ENCODE measurements around the gene CCDC187. TPM values are rescaled to one million over a fixed set of nuclear protein-coding genes. Genes with fewer than 3 reads are reported as not detected.

CCDC187 gene
- total RNA-seq, 2 donors from 2014 or later: 0.04 to 0.09 TPM

GRCh38 chr9:136334541-136334940 is 30.6 kb upstream of the CCDC187 start:
- WGBS, 2 experiments (ENCODE audit: insufficient coverage in 1 of 2, insufficient read length in 1 of 2): 93 to 97% methylated on average over 16 to 21 of the region's 21 CpGs
- Mint-ChIP-seq H3K36me3 (ENCODE audit: low read depth) (no peaks in the 10 kb centered on the region), H3K9me3 (no peaks in the 10 kb centered on the region), H3K4me1 (peaks cover 1% of the 10 kb centered on the region), H3K27ac (no peak overlapping the region), H3K4me3 (no peak overlapping the region), H3K27me3 (ENCODE audit: insufficient read depth) (no peaks in the 10 kb centered on the region)
- Histone ChIP-seq H3K4me1 (ENCODE audit: control insufficient read depth, insufficient read depth, low read length) (no peaks in the 10 kb centered on the region), H3K9ac (ENCODE audit: extremely low read depth, low read length, poor library complexity, severe bottlenecking) (no peak overlapping the region), H3K27ac (ENCODE audit: low read depth, low read length) (no peak overlapping the region), H3K27me3 (ENCODE audit: control insufficient read depth, insufficient read depth, low read length, poor library complexity, severe bottlenecking) (no peaks in the 10 kb centered on the region), H3K9me3 (ENCODE audit: control insufficient read depth, low read length) (no peaks in the 10 kb centered on the region), H3K36me3 (ENCODE audit: control insufficient read depth, insufficient read depth, low read length) (peaks cover 4% of the 10 kb centered on the region), H3K4me3 (ENCODE audit: low read length) (no peak overlapping the region)
- TF ChIP-seq CTCF (conservative IDR thresholded peaks at IDR 0.05): no peak
- DNase-seq: no peak

- H3K36me3 Mint-ChIP-seq (ENCODE audit: low read depth): no peaks in the 10 kb centered on the region
- WGBS, 2 experiments (ENCODE audit: insufficient coverage in 1 of 2, insufficient read length in 1 of 2): 95 to 97% methylated on average over 5 to 17 of the region's 17 CpGs
- Histone ChIP-seq H3K27ac (ENCODE audit: low read depth, low read length) (no peak overlapping the region), H3K9me3 (ENCODE audit: control insufficient read depth, low read length) (no peaks in the 10 kb centered on the region), H3K36me3 (ENCODE audit: control insufficient read depth, insufficient read depth, low read length) (peaks cover 4% of the 10 kb centered on the region), H3K4me3 (ENCODE audit: low read length) (no peak overlapping the region), H3K4me1 (ENCODE audit: control insufficient read depth, insufficient read depth, low read length) (peaks cover 6% of the 10 kb centered on the region), H3K9ac (ENCODE audit: extremely low read depth, low read length, poor library complexity, severe bottlenecking) (no peak overlapping the region), H3K27me3 (ENCODE audit: control insufficient read depth, insufficient read depth, low read length, poor library complexity, severe bottlenecking) (no peaks in the 10 kb centered on the region)
- no peak overlapping the region for H3K27ac Mint-ChIP-seq
- no peak overlapping the region for H3K4me3 Mint-ChIP-seq
- no peak for TF ChIP-seq CTCF (conservative IDR thresholded peaks at IDR 0.05)
- H3K9me3 Mint-ChIP-seq: no peaks in the 10 kb centered on the region
- DNase-seq: no peak
- H3K27me3 Mint-ChIP-seq (ENCODE audit: insufficient read depth): no peaks in the 10 kb centered on the region
- H3K4me1 Mint-ChIP-seq: peaks cover 4% of the 10 kb centered on the region
Observed at GRCh38 chr9:136333486-136333885, 29.6 kb upstream of the CCDC187 start.

GRCh38 chr9:136333045-136333444 is 29.2 kb upstream of the CCDC187 start:
- no peak overlapping the region for H3K4me3 ChIP-seq (ENCODE audit: low read length)
- no peaks in the 10 kb centered on the region for H3K27me3 ChIP-seq (ENCODE audit: control insufficient read depth, insufficient read depth, low read length, poor library complexity, severe bottlenecking)
- no peaks in the 10 kb centered on the region for H3K9me3 ChIP-seq (ENCODE audit: control insufficient read depth, low read length)
- H3K36me3 ChIP-seq (ENCODE audit: control insufficient read depth, insufficient read depth, low read length): peaks cover 4% of the 10 kb centered on the region
- no peak for DNase-seq
- Mint-ChIP-seq H3K36me3 (ENCODE audit: low read depth) (no peaks in the 10 kb centered on the region), H3K4me3 (no peak overlapping the region), H3K9me3 (no peaks in the 10 kb centered on the region), H3K27ac (no peak overlapping the region), H3K4me1 (peaks cover 5% of the 10 kb centered on the region), H3K27me3 (ENCODE audit: insufficient read depth) (no peaks in the 10 kb centered on the region)
- H3K9ac ChIP-seq (ENCODE audit: extremely low read depth, low read length, poor library complexity, severe bottlenecking): no peak overlapping the region
- no peak for TF ChIP-seq CTCF (conservative IDR thresholded peaks at IDR 0.05)
- no peak overlapping the region for H3K27ac ChIP-seq (ENCODE audit: low read depth, low read length)
- H3K4me1 ChIP-seq (ENCODE audit: control insufficient read depth, insufficient read depth, low read length): peaks cover 6% of the 10 kb centered on the region
- WGBS, 2 experiments (ENCODE audit: insufficient coverage in 1 of 2, insufficient read length in 1 of 2): 90 to 95% methylated on average over 7 to 12 of the region's 12 CpGs

Measured in endodermal cell (in vitro differentiated cells).